ENCODE results near the gene CACNA1G.

Gene CACNA1G

GRCh38 chr17:50549256-50549941 is 11.1 kb upstream of the CACNA1G start:
- no peak for DNase-seq

- DNase-seq: no peak
Measured at GRCh38 chr17:50549969-50550368, 10.5 kb upstream of the CACNA1G start.

- DNase-seq: no peak
Measured at GRCh38 chr17:50550661-50551432, 9.7 kb upstream of the CACNA1G start.

DNA sequence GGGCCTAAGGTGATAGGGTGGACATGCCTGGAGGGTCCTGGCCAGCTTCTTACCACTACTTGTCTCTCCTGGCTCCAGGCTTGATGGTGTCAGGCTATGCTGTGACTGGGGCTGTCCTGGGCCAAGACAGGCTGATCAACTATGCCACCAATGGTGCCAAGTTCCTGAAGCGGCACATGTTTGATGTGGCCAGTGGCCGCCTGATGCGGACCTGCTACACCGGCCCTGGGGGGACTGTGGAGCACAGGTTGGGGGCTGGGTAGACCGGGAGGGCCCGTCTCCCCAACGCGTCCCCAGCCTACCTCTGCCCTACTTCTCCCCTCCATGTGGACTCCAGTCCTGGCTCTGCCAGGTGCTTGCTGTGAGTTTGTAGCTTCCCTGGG is 9.1 kb upstream of the CACNA1G start:
- no peak for DNase-seq

GRCh38 chr17:50551884-50552283 is 8.6 kb upstream of the CACNA1G start:
- DNase-seq: no peak

DNA sequence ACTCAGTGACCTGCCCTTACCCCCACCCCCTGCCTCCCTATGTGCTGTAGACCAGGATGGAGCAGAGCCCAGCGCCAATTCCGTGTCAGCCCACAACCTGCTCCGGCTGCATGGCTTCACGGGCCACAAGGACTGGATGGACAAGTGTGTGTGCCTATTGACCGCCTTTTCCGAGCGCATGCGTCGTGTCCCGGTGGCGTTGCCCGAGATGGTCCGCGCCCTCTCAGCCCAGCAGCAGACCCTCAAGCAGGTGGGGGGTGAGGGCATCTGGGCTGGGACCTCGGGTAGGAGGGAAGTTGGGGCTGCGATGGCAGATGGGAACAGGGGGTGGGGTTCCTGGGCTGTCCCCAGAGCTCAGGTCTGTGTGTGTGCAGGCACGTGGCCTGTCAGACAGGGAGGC is 6.3 kb upstream of the CACNA1G start:
- DNase-seq: no peak

GRCh38 chr17:50556803-50557202 is 3.7 kb upstream of the CACNA1G start:
- DNase-seq: no peak

GRCh38 chr17:50557630-50558029 is 2.9 kb upstream of the CACNA1G start:
- no peak for DNase-seq

- DNase-seq: no peak
Measured at GRCh38 chr17:50558091-50558490, 2.4 kb upstream of the CACNA1G start.

DNA sequence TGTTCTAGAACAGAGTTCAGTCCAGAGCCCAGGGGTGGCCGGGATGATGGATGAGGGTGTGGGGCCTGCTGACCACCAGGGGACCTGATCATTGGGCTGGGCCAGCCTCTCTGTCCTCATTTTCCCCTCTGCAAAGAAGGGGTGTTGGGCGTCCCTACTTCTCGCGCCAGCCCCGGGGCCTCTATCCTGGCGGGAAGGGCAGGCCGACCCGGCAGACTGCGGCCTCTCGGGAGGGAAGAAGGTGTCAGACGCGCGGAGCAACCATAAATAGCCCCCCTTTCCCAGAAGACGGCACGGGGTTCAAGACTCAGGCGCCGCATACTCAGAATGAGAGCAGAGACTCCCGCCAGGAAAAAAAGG is 2.0 kb upstream of the CACNA1G start:
- DNase-seq: no peak

DNA sequence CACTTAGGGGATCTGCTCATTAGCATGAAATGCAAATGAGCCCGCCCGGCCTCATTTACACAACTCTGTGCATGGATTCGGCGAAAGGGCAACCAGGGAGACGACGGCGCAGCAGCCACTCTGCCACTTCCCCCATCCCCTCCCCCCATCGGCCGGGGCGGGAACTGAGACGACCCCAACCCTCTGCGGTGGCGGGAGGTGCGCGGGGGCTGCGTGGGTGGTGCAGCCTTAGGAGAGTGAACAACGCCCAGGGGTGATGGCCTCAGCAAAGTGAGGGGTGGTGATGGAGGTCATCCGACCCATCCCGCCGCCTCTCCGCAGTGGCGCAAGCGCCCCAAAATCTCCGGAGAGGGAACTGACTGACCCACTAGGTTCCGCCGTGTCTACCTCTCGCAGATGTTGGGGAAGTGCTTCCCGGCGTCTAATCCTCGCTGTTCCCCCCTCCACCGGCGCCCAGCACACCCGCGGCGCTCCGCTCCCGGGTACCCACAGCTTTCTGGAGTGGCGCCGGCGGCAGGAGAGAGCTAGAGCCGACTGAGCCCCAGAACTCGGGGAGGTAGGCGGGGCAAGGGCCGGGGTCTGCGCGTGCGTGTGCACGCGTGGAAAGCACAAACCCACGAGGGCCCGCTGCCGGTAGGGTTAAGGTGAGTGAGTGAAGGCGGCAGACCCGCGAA is 1.4 kb upstream of the CACNA1G start:
- DNase-seq: peak; percentile 47

DNA sequence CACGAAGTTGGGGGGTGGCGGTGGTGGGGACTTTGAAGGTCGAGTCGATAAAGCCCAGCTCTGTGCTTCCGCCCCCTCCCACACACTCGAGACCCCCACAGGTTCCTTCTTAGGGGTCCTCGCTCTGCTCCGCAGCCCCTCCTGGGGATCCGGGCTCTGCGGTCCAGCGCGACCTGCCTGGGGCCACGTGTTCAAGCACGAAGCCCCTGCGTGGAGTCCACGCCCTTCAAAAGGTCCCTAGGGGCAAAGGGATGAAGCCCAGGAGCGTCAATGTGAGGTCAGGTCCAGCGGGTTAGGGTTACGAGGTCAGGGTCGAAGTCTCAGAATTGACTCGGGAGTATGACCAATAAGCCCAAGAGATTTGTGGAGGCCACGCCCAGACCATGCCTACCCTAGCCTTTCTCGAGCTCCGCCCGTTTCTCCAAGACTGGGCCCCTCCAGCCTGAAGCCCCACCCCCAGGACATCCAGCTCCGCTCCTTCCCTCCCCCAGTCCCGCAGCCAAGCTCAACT is 786 bp upstream of the CACNA1G start:
- peak; percentile 49 for DNase-seq

DNA sequence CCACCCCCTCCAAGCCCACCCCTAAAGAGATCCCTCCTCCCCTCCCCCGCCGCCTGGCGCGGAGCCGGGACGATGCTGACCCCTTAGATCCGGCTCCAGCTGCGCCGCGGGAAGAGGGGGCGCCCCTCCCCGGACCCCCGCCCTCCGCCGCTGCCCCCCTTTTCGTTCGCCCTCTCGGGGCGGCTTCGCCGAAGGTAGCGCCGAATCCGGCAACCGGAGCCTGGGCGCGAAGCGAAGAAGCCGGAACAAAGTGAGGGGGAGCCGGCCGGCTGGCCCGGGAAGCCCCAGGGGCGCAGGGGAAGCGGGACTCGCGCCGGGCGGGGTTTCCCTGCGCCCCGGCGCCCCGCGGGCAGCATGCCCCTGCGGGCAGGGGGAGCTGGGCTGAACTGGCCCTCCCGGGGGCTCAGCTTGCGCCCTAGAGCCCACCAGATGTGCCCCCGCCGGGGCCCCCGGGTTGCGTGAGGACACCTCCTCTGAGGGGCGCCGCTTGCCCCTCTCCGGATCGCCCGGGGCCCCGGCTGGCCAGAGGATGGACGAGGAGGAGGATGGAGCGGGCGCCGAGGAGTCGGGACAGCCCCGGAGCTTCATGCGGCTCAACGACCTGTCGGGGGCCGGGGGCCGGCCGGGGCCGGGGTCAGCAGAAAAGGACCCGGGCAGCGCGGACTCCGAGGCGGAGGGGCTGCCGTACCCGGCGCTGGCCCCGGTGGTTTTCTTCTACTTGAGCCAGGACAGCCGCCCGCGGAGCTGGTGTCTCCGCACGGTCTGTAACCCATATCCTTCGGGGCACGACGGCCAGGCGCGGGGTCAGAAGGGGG is 623 bp downstream of the CACNA1G start:
- peak; percentile 34 for DNase-seq

DNA sequence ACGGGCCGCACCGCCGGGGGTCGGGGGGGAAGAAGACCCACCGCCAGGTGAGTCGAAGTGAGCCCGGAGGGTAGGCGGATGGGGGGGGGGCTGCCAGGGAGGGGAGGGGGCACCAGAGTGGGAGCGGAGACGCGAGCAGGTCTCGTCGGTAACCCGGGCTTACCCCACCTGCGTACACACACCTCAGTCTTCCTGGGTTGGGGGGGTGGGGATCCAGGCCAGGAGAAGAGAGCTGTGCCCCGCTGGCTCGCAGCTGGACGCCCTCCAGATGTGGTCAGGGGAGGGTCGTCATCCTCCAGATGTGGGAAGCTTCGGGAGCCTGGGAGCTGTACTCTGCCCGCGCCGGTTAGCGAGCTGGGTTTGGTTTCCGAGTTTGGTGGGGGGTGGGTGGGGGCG is 1.2 kb downstream of the CACNA1G start:
- peak; percentile 23 for DNase-seq

GRCh38 chr17:50562242-50563091 is 2.0 kb downstream of the CACNA1G start:
- DNase-seq: peak; percentile 25

- DNase-seq: no peak
Measured at GRCh38 chr17:50563092-50563511, 2.6 kb downstream of the CACNA1G start.

- peak; percentile 19 for DNase-seq
Measured at GRCh38 chr17:50564916-50565315, 4.4 kb downstream of the CACNA1G start.

DNA sequence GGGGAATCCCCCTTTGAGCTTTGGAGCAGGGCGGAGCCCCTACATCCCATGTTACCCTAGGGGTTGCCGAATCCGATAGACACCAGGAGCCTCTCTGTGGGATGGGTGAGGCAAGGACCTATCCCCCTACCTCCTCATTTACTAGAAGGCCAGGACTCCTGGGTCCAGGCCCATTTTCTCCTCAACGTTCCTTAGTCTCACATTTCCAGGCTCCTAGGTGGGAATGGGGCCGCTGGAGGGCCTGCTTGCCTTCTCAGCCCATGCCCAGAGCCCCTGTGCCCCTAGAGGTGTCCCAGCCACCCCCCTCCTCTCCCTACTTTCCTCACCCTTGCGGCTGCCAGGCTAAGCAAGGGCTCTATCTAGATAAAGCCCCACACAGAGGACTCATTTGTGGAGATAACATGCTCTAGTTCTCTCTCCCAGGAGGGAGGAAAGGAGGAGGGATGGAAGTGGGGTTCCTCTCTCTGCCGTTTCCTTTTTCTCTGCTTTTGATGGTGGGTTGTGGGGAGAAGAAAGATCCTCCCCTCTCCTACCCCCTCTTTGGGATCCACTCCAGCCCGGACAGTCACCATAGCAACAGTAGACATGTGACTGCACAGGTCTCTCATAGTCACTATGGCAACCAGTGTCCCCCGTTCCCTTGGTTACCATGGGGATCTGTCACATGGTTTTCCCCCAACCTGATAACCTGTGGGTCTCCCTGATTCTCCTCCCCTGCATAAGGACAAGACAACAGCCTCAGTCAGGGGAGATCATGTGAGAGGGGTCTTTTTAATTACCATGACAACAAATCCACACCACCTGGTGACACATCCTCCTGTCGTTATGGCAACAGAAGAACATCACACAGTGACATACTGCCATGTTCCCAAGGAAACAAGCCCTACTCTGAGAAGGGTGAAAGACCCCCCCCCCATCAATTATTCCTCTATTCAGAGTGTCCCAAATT is 5.2 kb downstream of the CACNA1G start:
- no peak for DNase-seq

DNA sequence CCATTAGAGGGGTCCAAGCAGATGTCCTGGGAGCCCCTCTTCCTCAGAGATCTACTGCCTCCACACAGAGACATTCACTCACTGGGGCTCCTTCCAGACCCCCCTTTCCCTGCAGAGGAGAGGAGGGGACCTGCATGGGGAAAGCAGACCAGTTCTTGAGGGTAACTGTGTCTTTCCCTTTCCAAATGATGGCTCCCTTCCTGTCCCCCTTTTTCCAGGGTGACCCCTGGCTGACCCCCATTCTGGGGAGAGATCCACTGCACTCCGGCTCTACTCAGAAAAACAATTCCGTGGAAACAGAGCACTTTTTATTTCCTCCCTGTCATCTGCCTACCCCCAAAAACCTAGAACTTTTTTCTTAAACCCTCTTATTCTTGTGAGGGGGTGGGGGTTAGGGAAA is 6.4 kb downstream of the CACNA1G start:
- DNase-seq: no peak

- no peak for DNase-seq
Measured at GRCh38 chr17:50568659-50569058, 8.1 kb downstream of the CACNA1G start.

DNA sequence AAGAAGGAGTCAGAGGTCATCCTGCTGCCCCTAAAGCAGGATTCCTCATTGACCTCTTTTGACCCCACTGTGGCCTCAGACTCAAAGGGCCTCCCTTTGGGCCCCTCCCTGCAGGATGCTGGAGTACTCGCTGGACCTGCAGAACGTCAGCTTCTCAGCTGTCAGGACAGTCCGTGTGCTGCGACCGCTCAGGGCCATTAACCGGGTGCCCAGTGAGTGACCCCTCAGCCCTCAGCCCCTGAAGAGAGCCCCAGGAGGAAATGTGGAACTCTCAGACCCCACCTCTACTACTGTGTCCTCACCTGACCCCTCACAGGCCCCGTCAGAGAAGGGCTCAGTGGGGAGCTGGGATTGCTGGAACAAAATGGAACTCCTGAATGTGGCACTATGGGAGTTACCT is 9.1 kb downstream of the CACNA1G start:
- DNase-seq: no peak
